Breast epithelium (tissue), 3 donors: Measurements from ENCODE around the gene MAN1A2.

Experiments used
- CTCF ChIP-seq, 3 donors: fragments of 450-650 bp; IDR thresholded peaks; one replicate each; pipeline ENCODE4 v1.5.1; 2016 to 2017; ENCODE audit warnings: antibody characterized with exemption in 3 of 3, mild to moderate bottlenecking in 3 of 3, moderate library complexity in 3 of 3
- POLR2A ChIP-seq: fragments of 450-650 bp; IDR thresholded peaks from one replicate; pipeline ENCODE4 v1.6.1; 2016; ENCODE audit warnings: antibody characterized with exemption, mild to moderate bottlenecking, moderate library complexity
- POLR2AphosphoS5 ChIP-seq, 3 donors: sonication (generic); formaldehyde crosslinking; IDR thresholded peaks; one replicate each; pipeline ENCODE4 v1.6.1; 2017; ENCODE audit warnings: antibody characterized with exemption in 3 of 3

DNA sequence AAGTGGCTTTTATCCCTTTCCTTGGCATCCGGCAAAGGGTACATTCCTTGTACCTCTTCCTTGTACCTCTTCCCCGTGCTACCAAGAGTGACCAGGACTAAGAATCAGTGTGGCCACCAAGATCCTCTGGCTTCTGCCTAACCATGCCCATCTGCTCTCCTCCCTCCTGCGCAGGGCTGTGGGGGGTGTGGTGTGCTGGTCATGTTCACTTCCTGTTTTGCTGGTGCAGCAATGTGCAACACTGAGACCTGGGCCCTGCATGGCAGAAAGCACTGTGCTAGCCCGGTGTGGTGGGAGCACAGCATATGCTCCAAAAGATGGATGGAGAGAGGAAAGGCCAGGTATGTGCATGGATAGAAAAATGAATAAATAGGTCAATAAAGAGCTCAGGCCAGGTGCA lies 205.3 kb downstream of the MAN1A2 start:
- TF ChIP-seq POLR2AphosphoS5 (IDR thresholded peaks at IDR 0.05), result no peak
- no peak for TF ChIP-seq CTCF (IDR thresholded peaks at IDR 0.05)
- no peak for TF ChIP-seq POLR2A
